GM12878 (cell line): ENCODE data around the gene PRKCE. TPM values are rescaled to one million over a fixed set of nuclear protein-coding genes. Genes with fewer than 3 reads are reported as not detected.
A peak's percentile ranks its signal among the peaks of the same experiment; 100 is the strongest.

Source experiments
- ATAC-seq: fragments of 200-7000 bp; cut with Tn5 transposase; 3 replicates; pipeline ENCODE4 v1.9.1; 2020; ENCODE audit warnings: mild to moderate bottlenecking, moderate library complexity
- BruUV-seq: library from RNA; stranded (reverse); fragments of 400-500 nt; replicated peaks from 2 replicates; lab custom pipeline; 2021; lab: Mats Ljungman, UMichigan
- CTCF ChIA-PET: fragments of 300-600 bp; sonication (Branson Sonifier 250); formaldehyde crosslinking; extraction: SDS; loops from one replicate; lab custom pipeline; 2021; ENCODE audit warnings: inconsistent platforms; lab: Yijun Ruan, JAX
- POLR2A ChIA-PET: fragments of 350-600 bp; formaldehyde crosslinking; extraction: SDS; loops from one replicate; lab custom pipeline; 2021; ENCODE audit warnings: inconsistent platforms; lab: Charles Lee
- RAD21 ChIA-PET: fragments of 300-600 bp; sonication (Branson Sonifier 250); formaldehyde crosslinking; loops from one replicate; lab custom pipeline; 2023; ENCODE audit warnings: antibody characterized with exemption; ENCODE audit not compliant: unreplicated experiment; lab: Charles Lee
- SMC1A ChIA-PET: fragments of 300-600 bp; sonication (Branson Sonifier 250); formaldehyde crosslinking; loops from one replicate; lab custom pipeline; 2023; ENCODE audit not compliant: unreplicated experiment, uncharacterized antibody; lab: Charles Lee
- DNase-seq: peaks from one replicate; pipeline ENCODE4 v3.0.0-alpha.2; 2011; ENCODE audit warnings: low read depth, low spot score
- FAIRE-seq: peaks from 3 replicates; lab custom pipeline; 2011; peaks lifted over from hg19 to GRCh38; lab: Jason Lieb, UNC
- H2AFZ ChIP-seq: 2 replicates; pipeline ENCODE4 v1.6.0; 2011; ENCODE audit warnings: low read depth, low read length, control low read depth; ENCODE audit not compliant: control insufficient read depth
- H3K27ac ChIP-seq: 2 replicates; pipeline ENCODE4 v1.5.1; 2011; ENCODE audit warnings: control low read depth; ENCODE audit not compliant: control insufficient read depth, insufficient read depth
- H3K27me3 ChIP-seq, 2 experiments: replicated peaks in 1 of 2; 2 replicates each; pipeline versions ENCODE4 v1.6.0 to v1.6.1; 2011; ENCODE audit warnings: low read length in 1 of 2; ENCODE audit not compliant: control insufficient read depth in 2 of 2, insufficient read depth in 2 of 2
- H3K36me3 ChIP-seq, 2 experiments: 2 replicates each; pipeline ENCODE4 v1.5.1; 2011; ENCODE audit warnings: low read length in 1 of 2; ENCODE audit not compliant: control insufficient read depth in 2 of 2, insufficient read depth in 2 of 2
- H3K4me1 ChIP-seq: 2 replicates; pipeline ENCODE4 v1.6.1; 2011; ENCODE audit warnings: mild to moderate bottlenecking, low read length, moderate library complexity, mixed read lengths; ENCODE audit not compliant: control insufficient read depth, insufficient read depth
- H3K4me2 ChIP-seq: 2 replicates; pipeline ENCODE4 v1.6.0; 2011; ENCODE audit warnings: control low read depth; ENCODE audit not compliant: control insufficient read depth, insufficient read depth
- H3K4me3 ChIP-seq: fragments of 200-600 bp; sonication (generic); 2 replicates; pipeline ENCODE4 v1.5.1; 2016
- H3K79me2 ChIP-seq: 2 replicates; pipeline ENCODE4 v1.6.0; 2011; ENCODE audit warnings: low read length; ENCODE audit not compliant: control insufficient read depth, insufficient read depth
- H3K9ac ChIP-seq: 2 replicates; pipeline ENCODE4 v1.8.0; 2011; ENCODE audit warnings: low read length, control low read depth, mixed read lengths; ENCODE audit not compliant: control insufficient read depth, insufficient read depth
- H3K9me3 ChIP-seq: replicated peaks from 3 replicates; pipeline ENCODE4 v1.5.1; 2011; ENCODE audit warnings: mild to moderate bottlenecking, low read length; ENCODE audit not compliant: control insufficient read depth, insufficient read depth
- H4K20me1 ChIP-seq: 2 replicates; pipeline ENCODE4 v1.6.0; 2011; ENCODE audit not compliant: control insufficient read depth, insufficient read depth
- DPF2 ChIP-seq: fragments of 450-650 bp; IDR thresholded peaks from 2 replicates; pipeline ENCODE4 v1.6.1; 2017; ENCODE audit warnings: mild to moderate bottlenecking
- EED ChIP-seq: sonication (generic); IDR thresholded peaks from 2 replicates; pipeline ENCODE4 v1.6.1; 2016; ENCODE audit warnings: antibody characterized with exemption, low read depth
- FOXM1 ChIP-seq: IDR thresholded peaks from 2 replicates; pipeline ENCODE4 v1.6.1; 2012; ENCODE audit warnings: low read depth, mild to moderate bottlenecking, inconsistent platforms, low read length, moderate library complexity
- GABPA ChIP-seq: IDR thresholded peaks from 2 replicates; pipeline ENCODE4 v1.6.1; 2014; ENCODE audit warnings: antibody characterized with exemption, low read depth, mild to moderate bottlenecking, inconsistent platforms
- HDAC6 ChIP-seq: fragments of 200-600 bp; sonication (generic); IDR thresholded peaks from one replicate; pipeline ENCODE4 v1.8.0; 2017; ENCODE audit warnings: antibody characterized with exemption; ENCODE audit not compliant: unreplicated experiment
- IRF4 ChIP-seq: IDR thresholded peaks from 2 replicates; pipeline ENCODE4 v1.6.1; 2011; ENCODE audit warnings: low read depth, low read length
- KLF5 ChIP-seq: fragments of 450-650 bp; IDR thresholded peaks from 2 replicates; pipeline ENCODE4 v1.6.1; 2014; ENCODE audit warnings: mild to moderate bottlenecking; ENCODE audit not compliant: partially characterized antibody
- MEF2A ChIP-seq: IDR thresholded peaks from 2 replicates; pipeline ENCODE4 v1.6.1; 2011; ENCODE audit warnings: low read depth, mild to moderate bottlenecking, low read length, moderate library complexity; ENCODE audit not compliant: insufficient read depth
- PKNOX1 ChIP-seq: fragments of 450-650 bp; IDR thresholded peaks from 2 replicates; pipeline ENCODE4 v1.6.1; 2016; ENCODE audit warnings: mild to moderate bottlenecking
- PML ChIP-seq: IDR thresholded peaks from 2 replicates; pipeline ENCODE4 v1.6.1; 2012; ENCODE audit warnings: low read length, inconsistent platforms
- RFX5 ChIP-seq: IDR thresholded peaks from 2 replicates; pipeline ENCODE4 v1.6.1; 2011; ENCODE audit warnings: low read depth, low read length, improper control_type of control experiment
- ZBED1 ChIP-seq: IDR thresholded peaks from 2 replicates; pipeline ENCODE4 v1.6.1; 2016; ENCODE audit warnings: borderline replicate concordance
- WGBS: methylation state at CpG from one replicate; pipeline ENCODE4 v1.1.6; 2016; ENCODE audit warnings: low lambda C conversion rate; ENCODE audit not compliant: insufficient replicate concordance, insufficient coverage; ENCODE audit errors: missing lambda C conversion rate; 5-methylcytosine and 5-hydroxymethylcytosine counted together
- in situ Hi-C: fragments of 300-500 bp; cut with MboI; formaldehyde crosslinking; loops from 9 replicates; pipeline ENCODE4 v1.14.3; 2018; ENCODE audit warnings: mixed read lengths
- intact Hi-C: fragments of 100-400 bp; cut with micrococcal nuclease; formaldehyde crosslinking; loops from one replicate; pipeline ENCODE4 v1.14.2; 2022; ENCODE audit not compliant: unreplicated experiment
- polyA plus RNA-seq, 11 experiments: library from polyadenylated mRNA; depleted of rRNA in 4 of 11; unstranded in 6 of 11; stranded (reverse) in 5 of 11; fragments of >200 nt; fragmentation: Nextera tagmentation in 4 of 11; fragmentation: Illumina TruSeq in 1 of 11; extraction: Ambion mirVana in 4 of 11; extraction: Trizol in 1 of 11; gene quantifications; 1 replicate in 1 of 11; 2 replicates in 10 of 11; pipeline versions ENCODE4 v1.2.1 to v1.2.3, GENCODE V29; 2011 to 2016; ENCODE audit warnings: inconsistent platforms in 2 of 11, missing spikeins in 2 of 11, low read depth in 1 of 11
- total RNA-seq, 4 experiments: library from RNA; depleted of rRNA in 3 of 4; stranded (reverse); fragments of >200 nt in 3 of 4; fragmentation: Illumina TruSeq in 1 of 4; extraction: Trizol in 1 of 4; gene quantifications; 2 replicates each; pipeline versions ENCODE4 v1.2.1 to v1.2.3, GENCODE V29; 2013 to 2021
- TF ChIP-seq, protein P1 (sequence below): fragments of 450-650 bp; IDR thresholded peaks from 2 replicates; pipeline ENCODE4 v1.6.1; 2017; ENCODE audit warnings: mild to moderate bottlenecking, moderate library complexity
- TF ChIP-seq, protein P2 (sequence below): fragments of 150-350 bp; IDR thresholded peaks from 2 replicates; pipeline ENCODE4 v1.6.1; 2014; ENCODE audit warnings: mild to moderate bottlenecking, low read depth, low read length
- TF ChIP-seq, protein P3 (sequence below): fragments of 450-650 bp; IDR thresholded peaks from 2 replicates; pipeline ENCODE4 v1.6.1; 2017; ENCODE audit warnings: mild to moderate bottlenecking, low read depth, inconsistent platforms; ENCODE audit not compliant: poor library complexity, severe bottlenecking

Gene PRKCE
- total and polyA plus RNA-seq, 10 of the 15 experiments (the other 5 are each of a cell fraction or from before 2014, with no cell fraction given): 2.6 to 28.2 (median 11.3) TPM

DNA sequence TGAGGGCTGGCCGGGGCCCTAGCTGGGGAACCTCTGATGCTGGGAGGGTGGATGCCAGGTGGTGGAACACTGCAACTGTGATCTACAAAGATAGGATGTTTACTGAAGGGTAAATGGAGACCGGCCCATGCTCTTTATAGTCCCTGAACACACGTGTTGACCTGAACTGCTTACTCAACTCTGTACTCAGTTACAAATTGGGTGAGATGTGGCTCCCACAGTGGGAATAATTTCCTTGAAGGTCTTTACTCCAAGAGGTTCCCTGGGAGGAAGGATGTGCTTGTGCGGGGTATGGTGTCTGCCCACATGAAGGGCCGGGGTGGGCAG, 254.1 kb downstream of the PRKCE start:
- WGBS: 55% methylated on average over 5 of the region's 5 CpGs
- 0 out of 2 replicates have a peak, but pooled peaks have one; percentile 57 for TF ChIP-seq EED
- TF ChIP-seq, protein P1, sequence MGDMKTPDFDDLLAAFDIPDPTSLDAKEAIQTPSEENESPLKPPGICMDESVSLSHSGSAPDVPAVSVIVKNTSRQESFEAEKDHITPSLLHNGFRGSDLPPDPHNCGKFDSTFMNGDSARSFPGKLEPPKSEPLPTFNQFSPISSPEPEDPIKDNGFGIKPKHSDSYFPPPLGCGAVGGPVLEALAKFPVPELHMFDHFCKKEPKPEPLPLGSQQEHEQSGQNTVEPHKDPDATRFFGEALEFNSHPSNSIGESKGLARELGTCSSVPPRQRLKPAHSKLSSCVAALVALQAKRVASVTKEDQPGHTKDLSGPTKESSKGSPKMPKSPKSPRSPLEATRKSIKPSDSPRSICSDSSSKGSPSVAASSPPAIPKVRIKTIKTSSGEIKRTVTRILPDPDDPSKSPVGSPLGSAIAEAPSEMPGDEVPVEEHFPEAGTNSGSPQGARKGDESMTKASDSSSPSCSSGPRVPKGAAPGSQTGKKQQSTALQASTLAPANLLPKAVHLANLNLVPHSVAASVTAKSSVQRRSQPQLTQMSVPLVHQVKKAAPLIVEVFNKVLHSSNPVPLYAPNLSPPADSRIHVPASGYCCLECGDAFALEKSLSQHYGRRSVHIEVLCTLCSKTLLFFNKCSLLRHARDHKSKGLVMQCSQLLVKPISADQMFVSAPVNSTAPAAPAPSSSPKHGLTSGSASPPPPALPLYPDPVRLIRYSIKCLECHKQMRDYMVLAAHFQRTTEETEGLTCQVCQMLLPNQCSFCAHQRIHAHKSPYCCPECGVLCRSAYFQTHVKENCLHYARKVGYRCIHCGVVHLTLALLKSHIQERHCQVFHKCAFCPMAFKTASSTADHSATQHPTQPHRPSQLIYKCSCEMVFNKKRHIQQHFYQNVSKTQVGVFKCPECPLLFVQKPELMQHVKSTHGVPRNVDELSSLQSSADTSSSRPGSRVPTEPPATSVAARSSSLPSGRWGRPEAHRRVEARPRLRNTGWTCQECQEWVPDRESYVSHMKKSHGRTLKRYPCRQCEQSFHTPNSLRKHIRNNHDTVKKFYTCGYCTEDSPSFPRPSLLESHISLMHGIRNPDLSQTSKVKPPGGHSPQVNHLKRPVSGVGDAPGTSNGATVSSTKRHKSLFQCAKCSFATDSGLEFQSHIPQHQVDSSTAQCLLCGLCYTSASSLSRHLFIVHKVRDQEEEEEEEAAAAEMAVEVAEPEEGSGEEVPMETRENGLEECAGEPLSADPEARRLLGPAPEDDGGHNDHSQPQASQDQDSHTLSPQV: no peak
- no peak for TF ChIP-seq GABPA
- 0 out of 2 replicates have a peak, but pooled peaks have one; percentile 20 for TF ChIP-seq FOXM1
- TF ChIP-seq, protein P2, sequence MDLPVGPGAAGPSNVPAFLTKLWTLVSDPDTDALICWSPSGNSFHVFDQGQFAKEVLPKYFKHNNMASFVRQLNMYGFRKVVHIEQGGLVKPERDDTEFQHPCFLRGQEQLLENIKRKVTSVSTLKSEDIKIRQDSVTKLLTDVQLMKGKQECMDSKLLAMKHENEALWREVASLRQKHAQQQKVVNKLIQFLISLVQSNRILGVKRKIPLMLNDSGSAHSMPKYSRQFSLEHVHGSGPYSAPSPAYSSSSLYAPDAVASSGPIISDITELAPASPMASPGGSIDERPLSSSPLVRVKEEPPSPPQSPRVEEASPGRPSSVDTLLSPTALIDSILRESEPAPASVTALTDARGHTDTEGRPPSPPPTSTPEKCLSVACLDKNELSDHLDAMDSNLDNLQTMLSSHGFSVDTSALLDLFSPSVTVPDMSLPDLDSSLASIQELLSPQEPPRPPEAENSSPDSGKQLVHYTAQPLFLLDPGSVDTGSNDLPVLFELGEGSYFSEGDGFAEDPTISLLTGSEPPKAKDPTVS: no peak
- TF ChIP-seq MEF2A: no peak
- no peak for TF ChIP-seq HDAC6
- peak; percentile 59; the same call in 1 of the 2 replicates for TF ChIP-seq IRF4
- no peak for TF ChIP-seq RFX5
- no peak for TF ChIP-seq ZBED1
- TF ChIP-seq, protein P3, sequence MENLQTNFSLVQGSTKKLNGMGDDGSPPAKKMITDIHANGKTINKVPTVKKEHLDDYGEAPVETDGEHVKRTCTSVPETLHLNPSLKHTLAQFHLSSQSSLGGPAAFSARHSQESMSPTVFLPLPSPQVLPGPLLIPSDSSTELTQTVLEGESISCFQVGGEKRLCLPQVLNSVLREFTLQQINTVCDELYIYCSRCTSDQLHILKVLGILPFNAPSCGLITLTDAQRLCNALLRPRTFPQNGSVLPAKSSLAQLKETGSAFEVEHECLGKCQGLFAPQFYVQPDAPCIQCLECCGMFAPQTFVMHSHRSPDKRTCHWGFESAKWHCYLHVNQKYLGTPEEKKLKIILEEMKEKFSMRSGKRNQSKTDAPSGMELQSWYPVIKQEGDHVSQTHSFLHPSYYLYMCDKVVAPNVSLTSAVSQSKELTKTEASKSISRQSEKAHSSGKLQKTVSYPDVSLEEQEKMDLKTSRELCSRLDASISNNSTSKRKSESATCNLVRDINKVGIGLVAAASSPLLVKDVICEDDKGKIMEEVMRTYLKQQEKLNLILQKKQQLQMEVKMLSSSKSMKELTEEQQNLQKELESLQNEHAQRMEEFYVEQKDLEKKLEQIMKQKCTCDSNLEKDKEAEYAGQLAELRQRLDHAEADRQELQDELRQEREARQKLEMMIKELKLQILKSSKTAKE: no peak
- no peak for TF ChIP-seq DPF2
- no peak for TF ChIP-seq PKNOX1
- TF ChIP-seq KLF5: no peak
- TF ChIP-seq PML: no peak

More for the DNA sequence above, 254.1 kb downstream of the PRKCE start:
- BruUV-seq: no TSS peak
- Histone ChIP-seq H3K27me3 (no peaks in the 10 kb centered on the region), H3K4me2 (no peak overlapping the region), H3K4me3 (no peak overlapping the region), H3K36me3 (peaks cover 0 to 2% of the 10 kb centered on the region in 2 experiments; a peak in 1 of 4 replicates), H4K20me1 (no peaks in the 10 kb centered on the region), H3K9ac (no peak overlapping the region), H2AFZ (no peak overlapping the region), H3K79me2 (peaks cover 2% of the 10 kb centered on the region), H3K27ac (peak overlapping the region; percentile 79), H3K4me1 (peaks cover 47% of the 10 kb centered on the region), H3K9me3 (no peaks in the 10 kb centered on the region)
- POLR2A ChIA-PET: interaction anchor here (1.1 to 3.6 kb wide), 6 partner anchors 11 to 60 kb away, joined by 3 to 23 read pairs (median 7); no protein-coding TSS in a partner anchor
- RAD21 ChIA-PET: interaction anchor here (1.0 to 7.5 kb wide), 12 partner anchors 9 to 72 kb away, joined by 3 to 53 read pairs (median 6); no protein-coding TSS in a partner anchor
- SMC1A ChIA-PET: interaction anchor here (0.7 to 4.1 kb wide), 19 partner anchors 9 to 255 kb away, joined by 3 to 55 read pairs (median 4); no protein-coding TSS in a partner anchor
- CTCF ChIA-PET: interaction anchor here (0.5 to 3.2 kb wide), 13 partner anchors 9 to 1482 kb away, joined by 3 to 12 read pairs (median 4); no protein-coding TSS in a partner anchor
- in situ Hi-C loops (no loop called here), intact Hi-C loops (no loop called here)
- FAIRE-seq (peak; percentile 83), DNase-seq (no peak), ATAC-seq (peak; percentile 5; the same call in 2 of the 3 replicates)
